HepG2 (cell line): ENCODE measurements around the gene KLHL33. TPM values are rescaled to one million over a fixed set of nuclear protein-coding genes. Genes with fewer than 3 reads are reported as not detected.

Source experiments
- ATAC-seq: fragments of 200-7000 bp; cut with Tn5 transposase; 3 replicates; pipeline ENCODE4 v1.9.1; 2020; ENCODE audit warnings: mild to moderate bottlenecking, moderate library complexity
- BruUV-seq: library from RNA; stranded (reverse); fragments of 400-500 nt; replicated peaks from 2 replicates; lab custom pipeline; 2021; lab: Mats Ljungman, UMichigan
- CTCF ChIA-PET: fragments of 300-600 bp; formaldehyde crosslinking; extraction: SDS; loops from one replicate; lab custom pipeline; 2021; ENCODE audit warnings: low total read pairs, inconsistent platforms, low intra/inter-chr PET ratio; lab: Yijun Ruan, JAX
- POLR2A ChIA-PET: fragments of 350-600 bp; sonication (Branson Sonifier 250); formaldehyde crosslinking; loops from one replicate; lab custom pipeline; 2020; ENCODE audit warnings: antibody characterized with exemption, inconsistent platforms; lab: Yijun Ruan, JAX
- DNase-seq: peaks from one replicate; pipeline ENCODE4 v3.0.0-alpha.2; 2015; ENCODE audit warnings: low spot score
- FAIRE-seq: peaks from 3 replicates; lab custom pipeline; 2011; peaks lifted over from hg19 to GRCh38; lab: Jason Lieb, UNC
- H2AFZ ChIP-seq: one replicate; pipeline ENCODE4 v1.6.1; 2011; ENCODE audit warnings: low read length, inconsistent platforms
- H3K27ac ChIP-seq: fragments of 300-600 bp; 3 replicates; pipeline ENCODE4 v1.8.0; 2011; ENCODE audit warnings: mixed run types, mild to moderate bottlenecking, mixed read lengths, low read length, inconsistent platforms; ENCODE audit not compliant: insufficient read depth; ENCODE audit errors: extremely low read length
- H3K27me3 ChIP-seq, 2 experiments: fragments of 200-600 bp in 1 of 2; 2 replicates in 1 of 2; 3 replicates in 1 of 2; pipeline versions ENCODE4 v1.6.0 to v1.8.0; 2011; ENCODE audit warnings: low read length in 2 of 2, mild to moderate bottlenecking in 2 of 2, moderate library complexity in 2 of 2, inconsistent platforms in 1 of 2; ENCODE audit not compliant: insufficient read depth in 2 of 2, control insufficient read depth in 1 of 2
- H3K36me3 ChIP-seq, 2 experiments: fragments of 200-600 bp in 1 of 2; replicated peaks in 1 of 2; 2 replicates in 1 of 2; 3 replicates in 1 of 2; pipeline versions ENCODE4 v1.5.1 to v1.8.0; 2011; ENCODE audit warnings: low read length in 2 of 2, inconsistent platforms in 1 of 2; ENCODE audit not compliant: insufficient read depth in 2 of 2, control insufficient read depth in 1 of 2
- H3K4me1 ChIP-seq: 2 replicates; pipeline ENCODE4 v1.5.1; 2012; ENCODE audit warnings: low read length, inconsistent platforms; ENCODE audit not compliant: insufficient read depth
- H3K4me2 ChIP-seq: 2 replicates; pipeline ENCODE4 v1.6.0; 2011; ENCODE audit warnings: low read depth, low read length, inconsistent platforms
- H3K4me3 ChIP-seq, 3 experiments: fragments of 200-600 bp in 1 of 3; sonication (generic), shearing (Covaris generic) in 1 of 3; replicated peaks in 1 of 3; 2 replicates each; pipeline ENCODE4 v1.5.1; 2011 to 2016; ENCODE audit warnings: low read length in 3 of 3, inconsistent platforms in 2 of 3, low read depth in 2 of 3, mild to moderate bottlenecking in 2 of 3, control low read depth in 1 of 3, mixed read lengths in 1 of 3; ENCODE audit not compliant: insufficient read depth in 1 of 3
- H3K79me2 ChIP-seq: one replicate; pipeline ENCODE4 v1.6.1; 2011; ENCODE audit warnings: low read length, inconsistent platforms; ENCODE audit not compliant: insufficient read depth
- H3K9ac ChIP-seq: 2 replicates; pipeline ENCODE4 v1.6.0; 2011; ENCODE audit warnings: mild to moderate bottlenecking, low read depth, low read length, inconsistent platforms; ENCODE audit not compliant: insufficient read depth
- H3K9me3 ChIP-seq: 2 replicates; pipeline ENCODE4 v1.5.1; 2012; ENCODE audit warnings: mild to moderate bottlenecking, low read length
- H4K20me1 ChIP-seq: 2 replicates; pipeline ENCODE4 v1.6.0; 2011; ENCODE audit warnings: inconsistent platforms, mild to moderate bottlenecking, low read length, moderate library complexity; ENCODE audit not compliant: insufficient read depth
- ATF7 ChIP-seq, 2 experiments: fragments of 450-650 bp in 1 of 2; sonication (generic) in 1 of 2; formaldehyde crosslinking in 1 of 2; IDR thresholded peaks; 2 replicates each; pipeline versions ENCODE4 v1.4.0 to v1.6.1; 2016 to 2020; ENCODE audit warnings: antibody characterized with exemption in 1 of 2, mild to moderate bottlenecking in 1 of 2, missing genetic modification reagents in 1 of 2
- BCLAF1 ChIP-seq: fragments of 450-650 bp; IDR thresholded peaks from 2 replicates; pipeline ENCODE4 v1.6.1; 2017; ENCODE audit warnings: mild to moderate bottlenecking
- CHCHD3 ChIP-seq: sonication (generic); formaldehyde crosslinking; IDR thresholded peaks from 2 replicates; pipeline ENCODE4 v1.8.0; 2022; ENCODE audit warnings: mild to moderate bottlenecking, missing genetic modification reagents, moderate library complexity
- FOXO4 ChIP-seq: sonication (generic); formaldehyde crosslinking; conservative IDR thresholded peaks from 2 replicates; pipeline ENCODE4 v1.8.1; 2023; ENCODE audit warnings: missing genetic modification reagents
- GATA4 ChIP-seq: sonication (generic); IDR thresholded peaks from 2 replicates; pipeline ENCODE4 v1.6.1; 2016; ENCODE audit warnings: antibody characterized with exemption, low read depth, borderline replicate concordance
- GFI1 ChIP-seq: sonication (generic); formaldehyde crosslinking; IDR thresholded peaks from 2 replicates; pipeline ENCODE4 v1.5.0; 2020; ENCODE audit warnings: missing genetic modification reagents, mild to moderate bottlenecking, borderline replicate concordance
- HINFP ChIP-seq: sonication (generic); formaldehyde crosslinking; IDR thresholded peaks from 2 replicates; pipeline ENCODE4 v1.4.0; 2020; ENCODE audit warnings: low read depth, mild to moderate bottlenecking, missing genetic modification reagents
- MIXL1 ChIP-seq: IDR thresholded peaks from 2 replicates; pipeline ENCODE4 v1.6.1; 2016
- NKX3-1 ChIP-seq: sonication (generic); formaldehyde crosslinking; IDR thresholded peaks from 2 replicates; pipeline ENCODE4 v1.5.0; 2020; ENCODE audit warnings: missing genetic modification reagents
- RARG ChIP-seq: sonication (generic); formaldehyde crosslinking; IDR thresholded peaks from 2 replicates; pipeline ENCODE4 v1.4.0; 2020; ENCODE audit warnings: low read depth, mild to moderate bottlenecking, missing genetic modification reagents
- ZNF10 ChIP-seq: sonication (generic); formaldehyde crosslinking; IDR thresholded peaks from 2 replicates; pipeline ENCODE4 v1.4.0; 2020; ENCODE audit warnings: mild to moderate bottlenecking, low read depth, missing genetic modification reagents, borderline replicate concordance
- ZNF296 ChIP-seq: sonication (generic); formaldehyde crosslinking; conservative IDR thresholded peaks from 2 replicates; pipeline ENCODE4 v1.5.0; 2020; ENCODE audit warnings: mild to moderate bottlenecking, missing genetic modification reagents
- ZNF354B ChIP-seq: sonication (generic); formaldehyde crosslinking; IDR thresholded peaks from 2 replicates; pipeline ENCODE4 v1.8.0; 2022; ENCODE audit warnings: mild to moderate bottlenecking, missing genetic modification reagents
- ZNF776 ChIP-seq: sonication (generic); formaldehyde crosslinking; IDR thresholded peaks from 2 replicates; pipeline ENCODE4 v1.4.0; 2020; ENCODE audit warnings: mild to moderate bottlenecking, missing genetic modification reagents
- WGBS: methylation state at CpG from one replicate; pipeline ENCODE4 v1.1.6; 2017; ENCODE audit warnings: low lambda C conversion rate; 5-methylcytosine and 5-hydroxymethylcytosine counted together
- in situ Hi-C: cut with HindIII; loops from 2 replicates; pipeline ENCODE4 v1.10.0; 2017; ENCODE audit warnings: low pct_unique_long_range_greater_than_20kb; ENCODE audit not compliant: extremely low pct_ligation_motif_present
- intact Hi-C: fragments of 100-400 bp; cut with micrococcal nuclease; formaldehyde crosslinking; loops from one replicate; pipeline ENCODE4 v1.10.0; 2022; ENCODE audit not compliant: unreplicated experiment
- polyA plus RNA-seq, 8 experiments: library from polyadenylated mRNA; depleted of rRNA in 3 of 8; stranded (reverse) in 7 of 8; unstranded in 1 of 8; fragments of >200 nt; fragmentation: Illumina TruSeq in 4 of 8; extraction: Trizol in 4 of 8; gene quantifications; 2 replicates each; pipeline versions ENCODE4 v1.2.1 to v1.2.3, GENCODE V29; 2011 to 2016; ENCODE audit warnings: low read depth in 4 of 8, missing spikeins in 1 of 8, mixed read lengths in 1 of 8; ENCODE audit not compliant: insufficient read depth in 1 of 8
- total RNA-seq, 5 experiments: library from RNA; depleted of rRNA; stranded (reverse); fragments of >200 nt; fragmentation: Illumina TruSeq; extraction: Trizol; gene quantifications; 2 replicates each; pipeline ENCODE4 v1.2.3, GENCODE V29; 2016; ENCODE audit warnings: low read depth in 1 of 5

KLHL33 gene
- total and polyA plus RNA-seq, 2 of the 13 experiments (the other 11 are each of a cell fraction or from before 2014, with no cell fraction given), result not detected

GRCh38 chr14:20424851-20425250, 11.1 kb downstream of the KLHL33 start:
- no peaks in the 10 kb centered on the region for H3K27me3 ChIP-seq
- 2% methylated on average over 2 of the region's 2 CpGs for WGBS
- ChIA-PET CTCF (no interaction called here), POLR2A (interaction anchor here (1.0 to 2.1 kb wide), 3 partner anchors 9 to 82 kb away, joined by 3 to 7 read pairs (median 4); partner anchors contain the start of genes APEX1, OSGEP and PARP2)
- no peak overlapping the region for H3K27ac ChIP-seq
- no TSS peak for BruUV-seq
- no peak overlapping the region for H2AFZ ChIP-seq
- no peak for FAIRE-seq
- H4K20me1 ChIP-seq, result no peaks in the 10 kb centered on the region
- H3K9ac ChIP-seq, result no peak overlapping the region
- intact Hi-C loops (no loop called here), in situ Hi-C loops (no loop called here)
- no peaks in the 10 kb centered on the region for H3K79me2 ChIP-seq
- H3K4me3 ChIP-seq, result no peak overlapping the region
- H3K4me2 ChIP-seq, result no peak overlapping the region
- no peak for DNase-seq
- peaks cover 37% of the 10 kb centered on the region for H3K4me1 ChIP-seq
- H3K9me3 ChIP-seq, result no peaks in the 10 kb centered on the region
- no peak for TF ChIP-seq GATA4
- no peak for TF ChIP-seq ZNF296 (CRISPR knock-in tag)
- no peak for TF ChIP-seq FOXO4 (CRISPR knock-in tag)
- TF ChIP-seq ZNF354B, result no peak
- TF ChIP-seq MIXL1, result no peak
- TF ChIP-seq ZNF10, result no peak
- no peak for ATAC-seq
- H3K36me3 ChIP-seq, result no peaks in the 10 kb centered on the region

- H4K20me1 ChIP-seq, result no peaks in the 10 kb centered on the region
- no peaks in the 10 kb centered on the region for H3K36me3 ChIP-seq
- H3K4me1 ChIP-seq, result peaks cover 37% of the 10 kb centered on the region
- intact Hi-C loops, result no loop called here
- CTCF ChIA-PET, result no interaction called here
- H3K9me3 ChIP-seq, result no peaks in the 10 kb centered on the region
- no peak overlapping the region for H3K27ac ChIP-seq
- WGBS, result 4% methylated on average over 2 of the region's 2 CpGs
- no peak overlapping the region for H3K4me3 ChIP-seq
- DNase-seq, result no peak
- H3K4me2 ChIP-seq, result no peak overlapping the region
- POLR2A ChIA-PET, result interaction anchor here (1.0 to 1.8 kb wide), 2 partner anchors 9 to 80 kb away, joined by 3 to 8 read pairs; partner anchors contain the start of gene PARP2
- no peak for ATAC-seq
- H3K27me3 ChIP-seq, result no peaks in the 10 kb centered on the region
- H3K9ac ChIP-seq, result no peak overlapping the region
- in situ Hi-C loops, result no loop called here
- FAIRE-seq, result no peak
- BruUV-seq, result no TSS peak
- no peaks in the 10 kb centered on the region for H3K79me2 ChIP-seq
- H2AFZ ChIP-seq, result no peak overlapping the region
- TF ChIP-seq ATF7 (IDR thresholded peaks at IDR 0.05) (no peak), ATF7 (CRISPR knock-in tag; IDR thresholded peaks at IDR 0.05) (no peak), RARG (CRISPR knock-in tag) (no peak), HINFP (no peak), BCLAF1 (no peak), ZNF776 (no peak), NKX3-1 (no peak), CHCHD3 (no peak), GFI1 (CRISPR knock-in tag) (no peak)
Measured at GRCh38 chr14:20422886-20423285, 13.1 kb downstream of the KLHL33 start.
